CD4-positive, alpha-beta T cell treated with Interferon gamma for 1 hour (primary cell): ENCODE data around the gene HLCS.
"Not testable (repeated sequence)": the region's sequence is repeated elsewhere in the genome, so short reads cannot be mapped to it uniquely, and the experiment has no call there.

Source experiments
- DNase-seq: peaks from one replicate; pipeline ENCODE4 v3.0.0-alpha.2; 2020

The HLCS gene

DNA sequence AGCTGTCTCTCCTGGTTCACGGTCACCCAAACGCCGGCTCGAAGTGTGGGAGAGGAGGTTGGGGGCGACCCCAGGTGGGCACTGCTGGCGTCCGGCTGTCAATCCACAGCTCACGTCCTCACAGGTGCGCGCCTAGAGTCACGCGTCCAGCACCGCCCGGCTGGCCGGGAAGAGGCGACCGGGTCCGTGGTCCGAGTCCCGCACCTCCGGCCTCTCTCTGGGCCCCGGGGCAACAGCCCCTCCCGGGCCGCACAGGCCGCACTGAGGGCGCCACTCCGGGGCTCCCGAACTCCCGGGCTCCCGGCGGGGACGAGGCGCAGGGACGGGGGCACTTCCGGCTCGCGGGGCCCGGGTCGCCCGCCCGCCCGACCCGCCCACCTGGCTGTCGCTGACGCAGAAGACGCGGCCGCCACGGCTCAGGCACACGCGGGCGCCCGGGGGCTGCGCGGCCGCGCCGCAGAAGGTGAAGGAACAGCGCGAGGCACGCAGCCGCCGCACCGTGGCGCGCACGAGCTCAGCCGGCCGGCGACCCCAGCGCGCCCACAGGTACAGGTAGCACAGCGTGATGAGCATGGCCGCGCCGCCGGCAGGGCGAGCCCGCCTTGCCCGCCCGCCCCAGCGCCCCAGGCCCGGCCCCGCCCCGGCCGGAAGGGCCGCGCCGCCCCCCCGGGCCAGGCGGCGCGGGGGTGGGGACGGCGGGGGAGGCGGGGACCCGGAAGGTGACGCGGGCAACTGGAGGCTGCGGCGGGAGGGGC lies at the start of gene HLCS:
Gene HLCS (minus strand): TSS at position 604 of the 755 bp plus-strand sequence. CDS start 31 bp downstream, at position 573.
- DNase-seq = peak; percentile 83

DNA sequence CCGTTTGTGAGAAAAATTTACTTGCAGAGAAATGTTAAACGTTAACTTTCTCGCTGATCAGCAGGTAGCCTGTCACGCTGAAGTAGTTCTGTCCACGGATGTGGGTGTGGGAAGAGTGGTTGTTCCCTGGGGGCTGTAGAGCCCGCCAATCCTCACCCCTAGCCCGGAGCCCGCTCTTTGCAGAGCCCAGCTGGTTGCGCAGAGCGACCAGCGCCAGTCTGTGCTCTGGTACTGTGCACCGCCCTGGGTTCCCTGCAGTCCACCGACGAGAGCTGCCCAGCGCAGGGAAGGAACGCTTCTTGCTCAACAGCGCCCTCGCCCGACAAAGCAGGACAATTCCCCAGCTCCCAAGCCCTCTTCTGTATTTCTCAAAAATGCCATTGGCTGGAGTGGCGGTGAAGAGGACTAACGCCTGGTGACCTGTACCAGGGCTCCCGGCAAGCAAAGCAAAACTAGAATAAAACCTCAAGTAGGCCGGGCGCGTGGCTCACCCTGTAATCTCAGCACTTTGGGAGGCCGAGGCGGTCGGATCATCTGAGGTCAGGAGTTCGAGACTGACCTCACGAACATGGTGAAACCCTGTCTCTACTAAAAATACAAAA lies 43.4 kb upstream of the HLCS start:
- peak; percentile 74 for DNase-seq

DNA sequence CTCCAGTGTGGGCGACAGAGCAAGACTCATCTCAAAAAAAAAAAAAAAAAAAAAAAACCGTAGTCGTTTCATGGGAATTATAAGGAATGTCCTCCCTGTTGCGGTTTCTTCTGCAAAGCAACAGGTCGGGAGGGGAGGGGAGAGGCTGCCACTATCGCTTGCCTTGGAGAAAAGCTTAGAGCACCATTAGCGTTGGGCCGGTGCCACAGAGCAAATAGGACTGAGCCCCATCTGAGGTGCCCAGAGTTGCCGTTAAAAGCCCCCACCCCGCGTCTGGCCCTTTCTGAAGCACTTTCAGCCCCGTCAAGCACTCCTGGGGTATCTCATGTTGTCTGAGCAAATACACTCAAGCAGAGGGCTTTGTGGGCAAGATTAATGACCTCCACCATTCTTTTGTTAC lies 42.3 kb upstream of the HLCS start:
- no peak for DNase-seq

DNA sequence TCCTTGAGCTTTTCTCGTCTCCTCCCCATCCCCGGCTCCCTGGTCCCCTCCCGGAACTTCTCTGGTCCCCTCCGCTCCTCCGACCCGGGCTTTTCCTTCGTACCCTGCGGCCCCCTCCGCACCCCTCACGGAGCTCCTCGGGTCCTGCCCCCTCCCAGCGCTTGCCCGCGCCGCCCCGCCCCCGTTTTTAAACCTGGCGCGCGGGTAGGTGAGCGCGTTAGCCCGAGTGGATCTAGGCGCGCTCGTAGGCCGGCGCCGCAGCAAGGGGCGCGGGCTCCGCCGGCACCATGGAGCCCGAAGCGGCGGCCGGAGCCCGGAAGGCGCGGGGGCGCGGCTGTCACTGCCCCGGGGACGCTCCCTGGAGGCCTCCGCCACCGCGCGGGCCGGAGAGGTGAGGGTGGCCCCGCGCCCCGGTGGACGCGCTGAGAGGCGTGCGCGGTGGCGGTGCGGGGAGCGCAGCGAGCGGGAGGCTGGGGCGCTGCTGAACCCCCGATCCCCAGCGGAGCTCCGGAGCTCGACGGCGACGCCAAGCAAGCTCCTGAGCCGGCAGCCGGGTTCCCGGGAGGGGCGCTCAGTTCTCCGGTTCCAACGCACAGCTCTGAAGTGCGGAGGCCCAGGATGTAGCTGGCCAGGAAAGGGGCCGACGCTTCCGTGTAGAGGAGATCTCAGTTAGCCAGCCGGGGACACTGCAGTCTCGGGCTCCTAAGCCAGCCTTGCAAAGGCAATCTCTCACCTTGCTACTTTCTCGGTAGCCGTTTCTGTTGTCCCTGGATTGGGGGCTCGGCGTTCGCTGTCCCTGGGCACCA lies 40.2 kb upstream of the HLCS start, which contains the start of gene RIPPLY3:
Gene RIPPLY3 (plus strand): TSS at position 217 of the 806 bp plus-strand sequence. CDS start 71 bp downstream, at position 288.
- DNase-seq = no peak

DNA sequence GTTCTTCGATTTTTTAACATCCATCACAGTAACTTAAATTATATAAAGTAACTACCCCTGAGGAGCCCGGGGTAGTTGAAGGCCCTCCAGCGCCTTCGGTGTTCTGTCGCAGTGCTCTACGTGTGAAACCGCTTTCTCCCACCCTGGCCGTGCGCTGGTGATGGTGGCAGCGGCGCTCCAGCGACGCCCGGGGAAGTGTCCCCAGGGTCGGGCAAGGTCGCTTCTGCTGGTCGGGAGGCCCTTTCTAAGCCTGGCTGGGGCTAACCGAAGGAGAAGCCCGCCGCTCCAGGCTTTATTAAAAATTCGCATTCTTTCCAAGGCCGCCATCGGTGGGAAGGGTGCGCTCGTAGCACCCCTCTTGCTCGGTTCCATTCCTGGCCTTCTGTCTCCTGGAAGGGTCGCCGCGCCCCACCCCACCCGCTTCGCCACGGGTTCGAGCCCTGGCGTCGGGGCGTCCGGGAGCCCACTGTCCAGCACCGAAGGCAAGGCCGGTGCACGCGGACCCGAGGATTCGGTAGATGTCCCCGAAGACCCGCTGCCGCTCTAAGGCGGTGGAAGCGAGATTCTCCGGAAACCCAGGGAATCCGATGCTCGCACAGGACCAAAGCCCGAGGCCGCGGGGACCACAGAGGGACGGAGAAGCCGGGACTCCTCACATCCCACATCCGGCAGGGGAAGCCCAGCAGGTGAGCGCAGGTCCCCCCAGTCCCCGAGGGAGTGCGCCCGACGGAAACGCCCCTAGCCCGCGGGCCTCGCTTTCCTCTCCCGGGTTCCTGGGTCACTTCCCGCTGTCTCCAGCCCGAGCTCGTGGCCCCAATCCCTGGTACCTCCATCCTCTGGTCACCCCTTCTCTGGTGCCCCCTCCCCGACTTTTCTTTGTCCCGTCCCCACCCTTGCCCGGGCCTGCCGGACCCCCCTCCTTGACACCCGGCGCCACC lies 39.3 kb upstream of the HLCS start:
- DNase-seq = no peak

DNA sequence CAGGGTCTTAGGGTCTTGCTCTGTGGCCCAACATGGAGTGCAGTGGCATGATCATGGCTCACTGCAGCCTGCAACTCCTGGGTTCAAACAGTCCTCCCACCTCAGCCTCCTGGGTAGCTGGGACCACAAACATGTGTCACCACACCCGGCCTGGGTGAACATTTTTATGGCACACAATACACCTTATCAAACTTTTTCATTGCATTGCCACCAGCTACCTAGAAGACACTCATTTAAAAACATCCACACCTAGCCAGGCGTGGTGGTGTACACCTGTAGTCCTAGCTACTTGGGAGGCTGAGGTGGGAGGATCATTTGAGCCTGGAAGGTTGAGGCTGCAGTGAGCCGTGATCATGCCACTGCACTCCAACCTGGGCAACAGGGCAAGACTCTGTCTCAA lies 37.4 kb upstream of the HLCS start:
- DNase-seq = not testable (repeated sequence)

DNA sequence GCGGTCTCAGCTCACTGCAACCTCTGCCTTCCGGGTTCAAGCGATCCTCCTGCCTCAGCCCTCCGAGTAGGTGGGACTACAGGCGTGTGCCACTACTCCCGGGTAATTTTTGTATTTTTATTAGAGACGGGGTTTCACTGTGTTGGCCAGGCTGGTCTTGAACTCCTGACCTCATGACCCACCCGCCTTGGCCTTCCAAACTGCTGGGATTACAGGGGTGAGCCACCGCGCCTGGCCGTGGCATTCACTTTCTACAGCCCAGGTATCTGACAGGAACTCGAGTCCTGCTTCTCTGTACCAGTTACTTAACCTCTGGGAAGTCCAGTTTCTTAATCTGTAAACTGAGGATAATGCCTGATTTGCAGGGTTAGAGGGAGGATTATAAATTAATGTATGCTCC lies 36.4 kb upstream of the HLCS start:
- not testable (repeated sequence) for DNase-seq

DNA sequence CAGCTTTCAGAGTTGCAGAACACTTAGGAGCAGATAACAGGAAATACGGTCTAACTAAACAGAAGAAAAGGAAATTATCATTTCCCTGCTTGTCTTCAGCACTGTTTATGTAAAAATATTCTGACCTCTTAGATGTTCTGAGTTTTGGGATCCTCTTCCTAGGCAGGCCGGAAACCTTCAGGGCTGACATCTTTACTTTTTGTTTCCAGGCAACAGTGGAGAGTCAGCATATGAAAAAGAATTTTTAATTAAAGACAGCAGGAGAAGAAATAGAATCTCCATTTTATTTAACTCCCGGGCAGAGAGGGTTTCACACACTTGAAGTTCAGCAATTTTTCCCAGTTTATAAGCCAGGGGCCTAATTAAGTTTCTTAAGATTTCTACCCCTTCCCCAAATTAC lies 35.0 kb upstream of the HLCS start:
- no peak for DNase-seq

DNA sequence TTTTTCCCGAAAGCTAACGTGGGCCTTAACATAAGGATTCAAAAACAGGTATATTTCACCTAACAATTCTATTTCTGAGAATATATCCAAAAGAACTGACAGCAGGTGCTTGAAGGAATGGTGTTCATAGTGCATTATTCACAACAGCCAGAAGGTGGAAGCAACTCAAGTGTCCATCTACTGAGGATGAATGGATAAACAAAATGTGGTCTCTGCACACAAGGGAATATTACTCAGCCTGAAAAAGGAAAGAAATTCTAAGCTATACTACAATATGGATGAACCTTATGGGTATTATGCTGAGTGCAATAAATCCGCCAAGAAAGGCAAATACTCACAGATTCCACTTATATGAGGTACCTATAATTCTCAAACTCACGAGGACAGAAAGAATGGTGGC lies 33.9 kb upstream of the HLCS start:
- DNase-seq = no peak

DNA sequence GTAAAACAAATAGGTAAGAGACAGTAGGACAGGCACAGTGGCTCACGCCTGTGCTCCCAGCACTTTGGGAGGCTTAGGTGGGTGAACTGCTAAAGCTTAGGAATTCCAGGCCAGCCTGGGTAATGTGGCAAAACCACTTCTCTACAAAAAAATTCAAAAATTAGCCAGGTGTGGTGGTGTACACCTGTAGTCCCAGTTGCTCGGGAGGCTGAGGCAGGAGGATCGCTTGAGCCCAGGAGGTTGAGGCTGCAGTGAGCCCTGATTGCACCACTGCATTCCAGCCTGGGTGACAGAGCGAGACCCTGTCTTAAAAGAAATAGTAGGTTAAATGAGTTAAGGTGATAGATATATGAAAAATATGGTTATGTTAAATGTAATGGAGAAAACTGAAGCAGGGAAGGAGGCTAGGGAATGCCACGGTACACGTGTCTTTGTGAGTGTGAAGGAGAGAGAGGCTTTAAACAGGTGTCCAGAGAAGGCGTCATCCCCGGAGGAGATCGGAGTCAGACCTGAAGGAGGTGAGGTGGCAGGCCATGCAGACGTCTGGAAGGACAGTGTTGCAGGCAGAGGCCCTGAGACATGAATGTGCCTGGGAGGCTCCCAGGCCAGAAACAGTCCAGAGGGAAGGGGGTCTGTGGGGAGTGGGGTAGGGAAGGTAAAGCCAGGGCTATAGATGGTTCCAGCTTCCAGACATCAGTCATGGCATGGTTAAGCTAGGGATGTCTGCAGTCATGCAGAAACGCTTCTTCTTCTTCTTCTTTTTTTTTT lies 32.8 kb upstream of the HLCS start:
- DNase-seq = no peak

DNA sequence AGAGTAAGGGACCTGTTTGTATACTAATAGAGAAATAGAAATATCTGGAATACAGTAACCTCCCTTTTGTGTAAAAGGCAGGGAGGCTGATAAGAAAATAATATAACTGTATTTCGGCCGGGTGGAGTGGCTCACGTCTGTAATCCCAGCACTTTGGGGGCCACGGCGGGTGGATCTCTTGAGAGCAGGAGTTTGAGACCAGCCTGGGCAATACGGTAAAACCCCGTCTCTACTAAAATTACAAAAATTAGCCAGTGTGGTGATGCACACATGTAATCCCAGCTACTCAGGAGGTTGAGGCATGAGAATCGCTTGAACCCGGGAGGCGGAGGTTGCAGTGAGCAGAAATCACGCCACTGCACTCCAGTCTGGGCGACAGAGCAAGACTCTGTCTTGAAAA lies 28.8 kb upstream of the HLCS start:
- not testable (repeated sequence) for DNase-seq

DNA sequence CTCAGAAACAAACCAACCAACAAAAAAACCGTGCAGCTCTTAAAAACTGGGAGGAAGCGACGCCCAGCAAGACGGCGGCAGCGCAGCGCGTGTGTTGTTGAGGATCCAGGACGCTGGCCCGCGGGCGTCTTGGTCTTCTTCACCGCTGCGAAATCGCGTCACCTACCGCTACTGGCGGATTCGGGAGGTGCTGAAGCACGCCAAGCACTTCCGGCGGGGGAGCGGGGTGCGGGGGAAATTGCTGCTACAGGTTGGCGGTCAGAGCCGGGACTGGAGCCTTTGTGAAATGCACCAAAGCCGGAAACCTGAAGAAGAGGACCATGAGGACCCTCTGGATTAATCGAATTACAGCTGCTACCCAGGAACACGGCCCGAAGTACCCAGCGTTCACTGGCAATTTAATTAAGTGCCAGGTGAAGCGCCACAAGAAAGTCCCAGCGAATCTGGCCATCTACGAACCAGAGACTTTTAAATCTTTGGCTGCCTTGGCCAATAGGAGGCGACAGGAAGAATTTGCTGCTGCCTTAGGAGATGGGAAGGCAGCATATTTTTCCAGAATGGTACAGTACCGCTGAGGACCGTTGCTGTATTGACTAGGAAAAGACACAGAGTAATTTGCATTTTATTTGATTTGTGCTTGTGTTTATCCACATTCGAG lies 28.2 kb upstream of the HLCS start:
- DNase-seq = peak; percentile 14

DNA sequence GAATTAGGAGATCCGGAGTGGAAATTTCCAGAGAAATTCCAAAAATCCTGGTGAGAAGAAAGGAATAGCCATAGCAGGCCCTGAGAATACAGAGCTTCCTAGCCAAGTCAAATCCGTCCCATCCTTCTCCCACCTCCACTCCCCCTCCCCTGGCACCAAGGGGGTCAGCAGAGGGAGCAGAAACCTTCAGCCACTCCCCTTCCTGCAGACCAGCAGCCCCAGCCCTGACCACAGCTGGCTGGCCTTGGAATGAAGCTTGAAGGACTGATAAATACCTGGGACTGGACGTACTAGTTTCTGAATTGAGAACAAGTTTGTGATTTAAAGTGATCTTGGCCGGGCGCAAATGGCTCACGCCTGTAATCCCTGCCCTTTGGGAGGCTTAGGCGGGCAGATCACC lies 26.2 kb upstream of the HLCS start:
- no peak for DNase-seq

DNA sequence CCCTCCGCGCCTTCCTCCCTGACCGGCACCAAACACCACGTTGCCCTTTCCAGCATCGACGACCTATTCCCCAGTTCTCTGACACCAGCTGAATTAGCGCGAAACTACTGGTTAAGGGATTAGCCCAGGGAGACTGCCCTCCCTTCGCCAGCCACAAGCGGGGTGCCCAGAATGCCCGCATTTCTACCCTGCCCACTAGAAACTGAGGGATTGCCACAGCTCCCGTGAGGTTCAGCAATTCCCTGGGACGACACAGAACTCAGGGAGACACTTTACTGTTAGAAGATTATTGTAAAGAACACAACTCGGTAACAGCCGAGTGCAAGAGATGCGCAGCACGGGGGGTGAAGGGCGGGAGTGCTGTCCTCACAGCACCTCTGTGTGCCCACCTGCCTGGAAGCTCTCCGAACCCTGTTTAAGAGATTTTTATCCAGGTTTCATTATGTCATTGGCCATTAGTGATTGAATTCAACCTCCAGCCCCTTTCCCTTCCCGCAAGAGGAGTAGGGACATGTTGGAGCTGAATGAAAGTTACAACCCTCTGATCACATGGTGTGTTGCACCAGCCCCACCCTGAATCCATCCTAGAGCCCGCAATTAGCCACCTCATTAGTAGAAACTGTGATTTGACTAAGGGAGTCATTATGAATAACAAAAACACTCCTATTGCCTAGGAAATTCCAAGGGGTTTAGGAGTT lies 24.2 kb upstream of the HLCS start:
- DNase-seq = no peak

DNA sequence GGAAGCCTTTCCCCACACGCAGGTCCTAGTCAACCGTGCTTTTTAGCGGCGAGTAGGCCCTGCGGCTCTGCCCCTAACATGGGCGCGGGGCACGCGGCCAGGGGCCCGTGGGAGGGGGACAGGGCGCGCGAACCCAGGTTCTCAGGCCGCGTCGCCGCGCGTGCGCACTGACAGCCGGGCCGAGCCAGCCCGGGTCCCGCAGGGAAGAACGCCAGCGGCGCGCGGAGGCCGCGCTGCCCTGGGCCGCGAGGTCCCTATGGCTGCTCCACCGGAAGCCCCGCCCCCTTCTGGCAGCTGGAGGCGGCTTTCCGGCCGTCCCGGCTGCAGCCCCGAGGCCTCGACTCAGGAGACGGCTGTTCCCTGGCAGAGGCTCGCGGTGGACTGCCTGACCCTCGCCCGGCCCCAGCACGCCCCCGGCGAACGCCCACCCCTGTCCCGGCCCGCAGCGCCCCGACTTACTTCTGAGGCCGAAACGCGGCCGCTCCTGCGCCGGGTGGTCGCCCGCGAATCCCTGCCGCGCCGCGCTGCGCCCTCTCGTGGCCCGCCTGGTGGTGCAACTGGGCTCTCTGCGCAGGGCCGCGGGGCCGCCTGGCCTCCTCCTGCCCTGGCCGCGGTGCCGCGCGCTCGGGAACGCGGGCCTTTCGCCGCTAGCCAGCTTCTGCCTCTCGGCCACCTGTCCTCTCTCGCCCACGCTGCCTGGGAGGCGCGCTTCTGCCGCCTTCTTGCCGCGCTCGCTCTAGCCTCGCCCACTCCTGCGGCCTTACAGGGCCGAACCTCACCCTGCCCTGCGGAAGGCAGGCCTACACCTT lies 23.4 kb upstream of the HLCS start:
- DNase-seq = peak; percentile 89

DNA sequence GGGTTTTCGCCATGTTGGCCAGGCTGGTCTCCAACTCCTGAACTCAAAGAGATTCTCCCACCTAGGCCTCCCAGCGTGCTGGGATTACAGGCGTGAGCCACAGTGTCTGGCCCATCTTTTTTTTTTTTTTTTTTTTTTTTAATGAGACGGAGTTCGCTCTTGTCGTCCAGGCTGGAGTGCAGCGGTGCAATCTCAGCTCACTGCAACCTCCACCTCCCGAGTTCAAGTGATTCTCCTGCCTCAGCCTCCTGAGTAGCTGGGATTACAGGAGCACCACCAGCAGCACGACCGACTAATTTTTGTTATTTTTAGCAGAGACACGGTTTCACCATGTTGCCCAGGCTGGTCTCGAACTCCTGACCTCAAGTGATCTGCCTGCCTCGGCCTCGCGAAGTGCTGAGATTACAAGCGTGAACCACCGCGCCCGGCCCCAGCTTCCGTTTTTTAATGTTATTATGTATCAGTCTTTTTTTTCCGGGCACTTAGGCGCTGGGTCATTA lies 22.8 kb upstream of the HLCS start:
- DNase-seq = not testable (repeated sequence)

DNA sequence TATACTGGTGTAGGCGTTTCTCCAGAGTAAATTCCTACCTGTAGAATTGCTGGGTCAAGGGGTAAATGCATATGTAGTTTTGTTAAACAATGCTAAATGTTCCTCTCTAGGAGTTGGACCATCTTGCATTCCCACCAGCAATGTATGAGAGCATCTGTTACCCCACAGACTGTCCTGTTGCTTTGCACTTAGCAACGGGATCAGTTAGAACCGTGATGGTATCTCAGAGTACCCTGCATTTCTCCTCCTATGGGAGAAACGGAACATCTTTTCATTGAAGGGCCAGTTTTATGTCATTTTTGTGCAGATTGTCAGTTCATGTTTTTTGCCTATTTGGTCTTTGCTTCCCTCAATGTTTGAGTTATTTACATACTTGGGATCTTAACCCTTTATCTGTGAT lies 22.1 kb upstream of the HLCS start:
- no peak for DNase-seq

DNA sequence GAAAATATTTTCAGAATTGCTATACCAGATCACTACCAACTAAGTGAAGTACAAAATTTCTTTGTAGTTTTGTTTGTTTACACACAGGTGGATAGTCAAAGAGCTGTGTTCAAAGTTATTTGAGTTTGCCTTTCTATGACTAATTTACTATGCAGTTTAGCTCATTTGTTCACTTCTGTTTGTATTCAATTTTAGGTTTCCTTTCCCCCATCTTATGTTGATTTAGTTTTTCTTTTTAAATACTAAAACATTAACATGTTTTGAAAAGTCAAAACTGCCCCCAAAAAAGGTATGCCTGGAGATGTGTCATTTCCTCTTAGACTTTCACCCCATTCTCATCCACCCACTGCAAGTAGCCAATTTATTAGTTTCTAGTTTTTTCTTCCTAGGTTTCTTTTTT lies 21.4 kb upstream of the HLCS start:
- DNase-seq = no peak
